ENCODE measurements around the gene SORCS1.

SORCS1 gene

DNA sequence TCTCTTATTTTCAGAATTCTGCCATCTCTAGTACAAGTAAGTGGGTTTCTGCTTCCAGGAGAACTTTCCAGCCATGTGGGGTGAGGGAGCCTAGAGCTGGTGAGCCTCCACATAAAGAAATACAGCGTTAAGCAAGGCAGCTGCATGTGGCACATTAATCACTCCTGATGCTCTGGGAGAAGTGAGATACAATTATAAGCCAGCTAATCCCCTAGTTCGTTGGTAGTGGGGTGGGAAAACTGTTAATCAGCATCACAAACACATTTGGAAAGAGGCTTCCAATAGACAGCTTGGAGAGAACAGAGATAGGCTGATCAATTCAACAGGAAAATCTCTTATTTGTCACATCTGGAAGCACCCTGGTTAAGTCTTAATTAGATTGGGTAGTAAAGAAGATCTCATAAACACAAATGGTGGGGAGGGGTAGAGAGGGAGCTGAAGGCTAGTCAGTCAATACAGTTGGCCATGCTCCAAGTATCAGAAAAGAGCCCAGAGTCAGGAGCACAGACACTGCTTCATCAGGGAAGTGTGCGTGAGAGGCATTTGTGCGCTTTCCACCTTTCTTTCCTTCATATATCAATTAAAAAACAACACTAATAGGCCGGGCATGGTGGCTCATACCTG is 130.6 kb downstream of the SORCS1 start:
- H3K27ac ChIP-seq, result no peak overlapping the region
- no peak overlapping the region for H3K4me3 ChIP-seq (ENCODE audit: low read depth, low read length)
- no peaks in the 10 kb centered on the region for H3K4me1 ChIP-seq
- H3K36me3 ChIP-seq (ENCODE audit: control insufficient read depth, insufficient read depth, low read length), result no peaks in the 10 kb centered on the region
- no peaks in the 10 kb centered on the region for H3K9me3 ChIP-seq (ENCODE audit: control insufficient read depth, low read length)
- no peak overlapping the region for H3K9ac ChIP-seq
- no peaks in the 10 kb centered on the region for H3K27me3 ChIP-seq (ENCODE audit: control insufficient read depth, insufficient read depth, low read length)
- TF ChIP-seq, protein P1, sequence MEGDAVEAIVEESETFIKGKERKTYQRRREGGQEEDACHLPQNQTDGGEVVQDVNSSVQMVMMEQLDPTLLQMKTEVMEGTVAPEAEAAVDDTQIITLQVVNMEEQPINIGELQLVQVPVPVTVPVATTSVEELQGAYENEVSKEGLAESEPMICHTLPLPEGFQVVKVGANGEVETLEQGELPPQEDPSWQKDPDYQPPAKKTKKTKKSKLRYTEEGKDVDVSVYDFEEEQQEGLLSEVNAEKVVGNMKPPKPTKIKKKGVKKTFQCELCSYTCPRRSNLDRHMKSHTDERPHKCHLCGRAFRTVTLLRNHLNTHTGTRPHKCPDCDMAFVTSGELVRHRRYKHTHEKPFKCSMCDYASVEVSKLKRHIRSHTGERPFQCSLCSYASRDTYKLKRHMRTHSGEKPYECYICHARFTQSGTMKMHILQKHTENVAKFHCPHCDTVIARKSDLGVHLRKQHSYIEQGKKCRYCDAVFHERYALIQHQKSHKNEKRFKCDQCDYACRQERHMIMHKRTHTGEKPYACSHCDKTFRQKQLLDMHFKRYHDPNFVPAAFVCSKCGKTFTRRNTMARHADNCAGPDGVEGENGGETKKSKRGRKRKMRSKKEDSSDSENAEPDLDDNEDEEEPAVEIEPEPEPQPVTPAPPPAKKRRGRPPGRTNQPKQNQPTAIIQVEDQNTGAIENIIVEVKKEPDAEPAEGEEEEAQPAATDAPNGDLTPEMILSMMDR (IDR thresholded peaks at IDR 0.05), result no peak
- no peak overlapping the region for H3K4me2 ChIP-seq (ENCODE audit: low read length)
- no peaks in the 10 kb centered on the region for H3K79me2 ChIP-seq
- no peak overlapping the region for H2AFZ ChIP-seq

DNA sequence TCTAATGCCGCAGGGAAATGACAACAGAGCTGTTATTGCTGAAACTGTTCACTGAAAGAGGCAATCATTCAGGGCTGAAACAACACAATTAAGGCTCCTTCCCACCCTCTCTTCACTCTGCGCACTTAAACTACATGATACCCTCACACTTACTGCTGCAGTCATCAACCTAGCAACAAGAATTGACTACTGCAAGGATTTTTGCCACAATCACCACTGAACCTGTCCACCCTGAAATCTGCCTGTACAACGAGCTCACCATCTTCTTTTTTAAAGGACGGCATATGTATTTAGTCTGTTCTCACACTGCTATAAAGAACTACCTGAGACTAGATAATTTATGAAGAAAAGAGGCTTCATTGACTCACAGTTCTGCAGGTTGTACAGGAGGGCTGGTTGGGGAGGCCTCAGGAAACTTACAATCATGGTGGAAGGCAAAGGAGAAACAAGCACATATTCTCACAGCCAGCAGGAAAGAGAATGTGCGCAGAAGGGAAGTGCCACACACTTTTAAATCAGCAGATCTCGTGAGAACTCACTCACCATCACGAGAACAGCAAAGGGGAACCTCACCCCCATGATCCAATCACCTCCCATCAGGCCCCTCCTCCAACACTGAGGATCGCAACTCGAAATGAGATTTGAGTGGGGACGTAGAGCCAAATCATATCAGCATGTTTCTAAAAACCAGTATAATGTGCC is 131.7 kb downstream of the SORCS1 start:
- H3K36me3 ChIP-seq (ENCODE audit: control insufficient read depth, insufficient read depth, low read length), result no peaks in the 10 kb centered on the region
- no peak overlapping the region for H3K4me3 ChIP-seq (ENCODE audit: low read depth, low read length)
- no peaks in the 10 kb centered on the region for H3K9me3 ChIP-seq (ENCODE audit: control insufficient read depth, low read length)
- H3K79me2 ChIP-seq, result no peaks in the 10 kb centered on the region
- no peaks in the 10 kb centered on the region for H3K4me1 ChIP-seq
- no peak overlapping the region for H3K4me2 ChIP-seq (ENCODE audit: low read length)
- no peak overlapping the region for H3K9ac ChIP-seq
- H3K27me3 ChIP-seq (ENCODE audit: control insufficient read depth, insufficient read depth, low read length), result no peaks in the 10 kb centered on the region
- no peak overlapping the region for H2AFZ ChIP-seq
- TF ChIP-seq, protein P1 (IDR thresholded peaks at IDR 0.05), result no peak
- no peak overlapping the region for H3K27ac ChIP-seq

DNA sequence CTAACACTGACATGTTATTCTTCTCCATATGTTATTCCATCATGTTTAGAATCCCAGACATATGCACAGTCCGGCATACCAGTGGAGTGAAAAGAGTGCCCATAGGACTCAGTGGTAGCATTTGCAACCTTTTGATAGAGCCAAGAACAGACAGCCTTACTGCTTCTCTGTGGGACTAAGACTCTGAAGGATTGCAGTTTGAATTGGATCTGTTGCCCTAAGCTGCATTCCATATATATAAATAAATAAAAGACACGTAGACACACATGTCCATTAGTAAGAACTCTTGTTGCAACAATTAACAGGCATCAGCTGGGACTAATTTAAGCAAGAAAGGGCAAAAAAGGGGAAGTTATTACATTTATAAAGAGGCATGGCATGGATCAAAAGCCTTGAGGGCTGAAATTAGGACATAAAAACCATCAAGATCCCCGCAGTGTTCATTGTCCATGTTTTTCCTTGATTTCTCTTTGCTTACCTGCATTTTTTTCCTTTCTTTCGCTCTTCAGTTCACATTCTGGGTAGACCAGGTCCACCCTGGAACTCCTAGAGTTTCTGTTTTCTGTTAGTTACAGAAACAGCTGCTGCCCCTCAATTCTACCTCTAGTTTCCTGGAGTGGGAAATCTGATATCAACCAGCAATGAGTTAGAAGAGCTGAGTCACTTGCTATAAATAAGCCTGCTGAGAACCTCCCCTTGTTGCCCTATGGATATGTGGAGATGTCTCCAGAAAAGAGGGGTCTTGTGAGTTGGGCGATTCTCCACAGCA is 132.4 kb downstream of the SORCS1 start:
- TF ChIP-seq, protein P1 (IDR thresholded peaks at IDR 0.05), result no peak
- no peaks in the 10 kb centered on the region for H3K79me2 ChIP-seq
- H3K27me3 ChIP-seq (ENCODE audit: control insufficient read depth, insufficient read depth, low read length), result no peaks in the 10 kb centered on the region
- H3K4me1 ChIP-seq, result no peaks in the 10 kb centered on the region
- H3K9ac ChIP-seq, result no peak overlapping the region
- H3K4me2 ChIP-seq (ENCODE audit: low read length), result no peak overlapping the region
- H3K27ac ChIP-seq, result no peak overlapping the region
- no peak overlapping the region for H2AFZ ChIP-seq
- no peaks in the 10 kb centered on the region for H3K36me3 ChIP-seq (ENCODE audit: control insufficient read depth, insufficient read depth, low read length)
- H3K4me3 ChIP-seq (ENCODE audit: low read depth, low read length), result no peak overlapping the region
- H3K9me3 ChIP-seq (ENCODE audit: control insufficient read depth, low read length), result no peaks in the 10 kb centered on the region

DNA sequence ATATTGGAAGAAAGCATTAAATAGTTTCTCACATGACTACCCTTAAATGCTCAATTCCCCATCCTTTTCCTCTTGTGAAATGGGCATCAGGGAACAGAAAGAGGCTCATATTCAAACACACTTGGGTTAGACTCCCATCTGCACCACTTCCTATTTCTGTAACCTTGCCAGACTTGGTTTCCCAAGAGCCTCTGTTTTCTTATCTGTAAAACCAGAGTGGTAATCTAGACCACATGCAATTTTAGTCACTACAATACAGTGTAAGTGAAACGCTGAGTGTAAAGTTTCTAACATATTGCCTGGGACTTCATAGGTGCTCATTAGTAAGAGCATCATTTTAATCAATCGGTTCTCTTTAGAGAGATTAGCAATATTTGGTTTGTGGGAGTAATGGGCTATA is 136.3 kb downstream of the SORCS1 start:
- no peaks in the 10 kb centered on the region for H3K9me3 ChIP-seq (ENCODE audit: control insufficient read depth, low read length)
- no peak overlapping the region for H3K4me2 ChIP-seq (ENCODE audit: low read length)
- H3K79me2 ChIP-seq, result no peaks in the 10 kb centered on the region
- no peak overlapping the region for H3K9ac ChIP-seq
- H3K4me1 ChIP-seq, result no peaks in the 10 kb centered on the region
- TF ChIP-seq, protein P1 (IDR thresholded peaks at IDR 0.05), result no peak
- no peak overlapping the region for H2AFZ ChIP-seq
- H3K36me3 ChIP-seq (ENCODE audit: control insufficient read depth, insufficient read depth, low read length), result no peaks in the 10 kb centered on the region
- no peaks in the 10 kb centered on the region for H3K27me3 ChIP-seq (ENCODE audit: control insufficient read depth, insufficient read depth, low read length)
- H3K27ac ChIP-seq, result no peak overlapping the region
- H3K4me3 ChIP-seq (ENCODE audit: low read depth, low read length), result no peak overlapping the region
